Cerebellar cortex (tissue), 1 donor: ENCODE results near the gene KNOP1.

Source experiments
- DNase-seq: peaks from one replicate; pipeline ENCODE4 v3.0.0-alpha.2; 2015; ENCODE audit warnings: low spot score

The KNOP1 gene

GRCh38 chr16:19717741-19718623, at the start of gene KNOP1, which contains the start of gene IQCK:
TSS of gene KNOP1 (minus strand) at chr16:19718227. CDS start at chr16:19715035, 3,192 bp downstream.
TSS of gene IQCK (plus strand) at chr16:19718271. CDS start at chr16:19718307, 36 bp downstream.
- DNase-seq: peak; percentile 87

- no peak for DNase-seq
Measured at GRCh38 chr16:19767497-19767896, 49.5 kb upstream of the KNOP1 start.

GRCh38 chr16:19766988-19767387, 49.0 kb upstream of the KNOP1 start:
- DNase-seq: no peak

- DNase-seq: no peak
Measured at GRCh38 chr16:19766554-19766884, 48.5 kb upstream of the KNOP1 start.

GRCh38 chr16:19765860-19766553, 48.0 kb upstream of the KNOP1 start:
- no peak for DNase-seq

- DNase-seq: no peak
Measured at GRCh38 chr16:19760356-19761060, 42.5 kb upstream of the KNOP1 start.

- DNase-seq: no peak
Measured at GRCh38 chr16:19757762-19758595, 40.0 kb upstream of the KNOP1 start.

- DNase-seq: no peak
Measured at GRCh38 chr16:19757026-19757425, 39.0 kb upstream of the KNOP1 start.

- no peak for DNase-seq
Measured at GRCh38 chr16:19755268-19755667, 37.2 kb upstream of the KNOP1 start.

- no peak for DNase-seq
Measured at GRCh38 chr16:19754644-19755036, 36.6 kb upstream of the KNOP1 start.

- DNase-seq: no peak
Measured at GRCh38 chr16:19753815-19754643, 36.0 kb upstream of the KNOP1 start.

GRCh38 chr16:19751478-19752385, 33.7 kb upstream of the KNOP1 start:
- DNase-seq: no peak

GRCh38 chr16:19749571-19750080, 31.6 kb upstream of the KNOP1 start:
- DNase-seq: no peak

- no peak for DNase-seq
Measured at GRCh38 chr16:19748389-19749168, 30.6 kb upstream of the KNOP1 start.

- DNase-seq: no peak
Measured at GRCh38 chr16:19746561-19746960, 28.5 kb upstream of the KNOP1 start.

- no peak for DNase-seq
Measured at GRCh38 chr16:19745286-19746010, 27.4 kb upstream of the KNOP1 start.

GRCh38 chr16:19744670-19745069, 26.6 kb upstream of the KNOP1 start:
- no peak for DNase-seq

- no peak for DNase-seq
Measured at GRCh38 chr16:19743816-19744159, 25.8 kb upstream of the KNOP1 start.
